H1 (cell line): ENCODE measurements around the gene ANAPC2. TPM values are rescaled to one million over a fixed set of nuclear protein-coding genes. Genes with fewer than 3 reads are reported as not detected.

Source experiments
- CTCF ChIA-PET: fragments of 300-600 bp; sonication (Branson Sonifier 250); formaldehyde crosslinking; loops from one replicate; lab custom pipeline; 2021; ENCODE audit not compliant: partially characterized antibody; lab: Charles Lee
- POLR2A ChIA-PET: fragments of 300-600 bp; sonication (Branson Sonifier 250); formaldehyde crosslinking; loops from one replicate; lab custom pipeline; 2021; ENCODE audit warnings: inconsistent platforms; ENCODE audit not compliant: partially characterized antibody; lab: Charles Lee
- DNase-seq, 2 experiments: peaks; one replicate each; pipeline versions ENCODE4 v3.0.0 to v3.0.0-alpha.2; 2010 to 2022; ENCODE audit warnings: low spot score in 2 of 2, low read depth in 1 of 2, mixed read lengths in 1 of 2
- FAIRE-seq: peaks from 2 replicates; lab custom pipeline; 2011; peaks lifted over from hg19 to GRCh38; lab: Jason Lieb, UNC
- H2AFZ ChIP-seq: 2 replicates; pipeline ENCODE4 v1.8.1; 2012; ENCODE audit warnings: low read length, inconsistent platforms
- H2AK5ac ChIP-seq: 2 replicates; pipeline ENCODE4 v1.6.1; 2013; ENCODE audit warnings: low read depth, low read length
- H2BK120ac ChIP-seq: replicated peaks from 2 replicates; pipeline ENCODE3; 2013; ENCODE audit warnings: low read depth, low read length, inconsistent platforms
- H2BK12ac ChIP-seq: 2 replicates; pipeline ENCODE4 v1.6.1; 2013; ENCODE audit warnings: low read depth, low read length
- H2BK15ac ChIP-seq: 2 replicates; pipeline ENCODE4 v1.6.1; 2013; ENCODE audit warnings: low read length
- H2BK20ac ChIP-seq: 2 replicates; pipeline ENCODE4 v1.6.1; 2013; ENCODE audit warnings: low read length
- H2BK5ac ChIP-seq: 2 replicates; pipeline ENCODE4 v1.6.1; 2013; ENCODE audit warnings: low read depth, low read length
- H3K14ac ChIP-seq: 2 replicates; pipeline ENCODE4 v1.6.1; 2013; ENCODE audit warnings: inconsistent platforms; ENCODE audit not compliant: insufficient read length
- H3K18ac ChIP-seq: 2 replicates; pipeline ENCODE4 v1.6.1; 2013; ENCODE audit warnings: low read length; ENCODE audit errors: extremely low read depth
- H3K23ac ChIP-seq: 2 replicates; pipeline ENCODE4 v1.6.1; 2013; ENCODE audit warnings: inconsistent platforms; ENCODE audit not compliant: insufficient read length
- H3K23me2 ChIP-seq: 2 replicates; pipeline ENCODE4 v1.6.1; 2013; ENCODE audit warnings: low read depth, low read length
- H3K27ac ChIP-seq: 2 replicates; pipeline ENCODE4 v1.6.1; 2011; ENCODE audit warnings: low read depth, low read length, inconsistent platforms
- H3K27me3 ChIP-seq, 4 experiments: replicated peaks in 1 of 4; 1 replicate in 1 of 4; 2 replicates in 3 of 4; pipeline versions ENCODE4 v1.6.1 to v1.8.1; 2011 to 2013; ENCODE audit warnings: low read length in 3 of 4, mild to moderate bottlenecking in 3 of 4, inconsistent platforms in 2 of 4, mixed read lengths in 2 of 4, moderate library complexity in 1 of 4; ENCODE audit not compliant: control insufficient read depth in 3 of 4, insufficient read depth in 3 of 4; ENCODE audit errors: extremely low read depth in 1 of 4
- H3K36me3 ChIP-seq, 4 experiments: 2 replicates each; pipeline versions ENCODE4 v1.6.1 to v1.8.1; 2011 to 2013; ENCODE audit warnings: mild to moderate bottlenecking in 4 of 4, low read length in 3 of 4, moderate library complexity in 2 of 4, control low read depth in 1 of 4, inconsistent platforms in 1 of 4; ENCODE audit not compliant: insufficient read depth in 4 of 4, control insufficient read depth in 2 of 4
- H3K4ac ChIP-seq: replicated peaks from 2 replicates; pipeline ENCODE3; 2013; ENCODE audit warnings: low read length, low read depth, mixed read lengths, inconsistent platforms; ENCODE audit not compliant: insufficient read length
- H3K4me1 ChIP-seq, 4 experiments: replicated peaks in 1 of 4; 1 replicate in 1 of 4; 2 replicates in 3 of 4; pipeline versions ENCODE4 v1.6.1 to v1.8.1; 2011 to 2013; ENCODE audit warnings: low read length in 3 of 4, inconsistent platforms in 2 of 4, mixed read lengths in 1 of 4; ENCODE audit not compliant: insufficient read depth in 4 of 4, control insufficient read depth in 3 of 4
- H3K4me2 ChIP-seq, 2 experiments: 2 replicates each; pipeline versions ENCODE4 v1.6.1 to v1.8.1; 2011 to 2013; ENCODE audit warnings: low read depth in 2 of 2, low read length in 2 of 2, control low read depth in 1 of 2, inconsistent platforms in 1 of 2, mild to moderate bottlenecking in 1 of 2; ENCODE audit not compliant: insufficient read depth in 1 of 2
- H3K4me3 ChIP-seq, 4 experiments: fragments of 200-600, 300-600 bp in 1 of 4; sonication (generic), shearing (Covaris generic), sonication (Bioruptor Twin) in 1 of 4; 2 replicates each; pipeline versions ENCODE4 v1.5.1 to v1.8.1; 2011 to 2016; ENCODE audit warnings: low read length in 4 of 4, low read depth in 3 of 4, control low read depth in 2 of 4, inconsistent platforms in 2 of 4, mild to moderate bottlenecking in 2 of 4, mixed read lengths in 1 of 4, moderate library complexity in 1 of 4; ENCODE audit not compliant: insufficient read depth in 2 of 4; ENCODE audit errors: extremely low read depth in 1 of 4
- H3K56ac ChIP-seq: replicated peaks from 2 replicates; pipeline ENCODE3; 2013; ENCODE audit warnings: low read depth, mild to moderate bottlenecking, mixed read lengths, low read length, inconsistent platforms; ENCODE audit not compliant: insufficient read length
- H3K79me1 ChIP-seq: 2 replicates; pipeline ENCODE4 v1.6.1; 2013; ENCODE audit warnings: low read depth, low read length, control low read depth
- H3K79me2 ChIP-seq, 2 experiments: 2 replicates each; pipeline versions ENCODE4 v1.6.1 to v1.8.1; 2012 to 2013; ENCODE audit warnings: low read length in 2 of 2, mild to moderate bottlenecking in 2 of 2, inconsistent platforms in 1 of 2; ENCODE audit not compliant: insufficient read depth in 2 of 2, control insufficient read depth in 1 of 2
- H3K9ac ChIP-seq, 4 experiments: replicated peaks in 1 of 4; 1 replicate in 1 of 4; 2 replicates in 3 of 4; pipeline versions ENCODE4 v1.6.1 to v1.8.1; 2011 to 2013; ENCODE audit warnings: low read depth in 3 of 4, low read length in 3 of 4, control low read depth in 2 of 4, mild to moderate bottlenecking in 2 of 4, moderate library complexity in 2 of 4, inconsistent platforms in 1 of 4; ENCODE audit errors: extremely low read depth in 1 of 4
- H3K9me3 ChIP-seq, 2 experiments: 2 replicates each; pipeline versions ENCODE4 v1.6.1 to v1.8.1; 2012 to 2013; ENCODE audit warnings: mild to moderate bottlenecking in 2 of 2, moderate library complexity in 2 of 2, control low read depth in 1 of 2, inconsistent platforms in 1 of 2, low read depth in 1 of 2, low read length in 1 of 2, mixed read lengths in 1 of 2; ENCODE audit not compliant: insufficient read depth in 2 of 2
- H4K20me1 ChIP-seq, 2 experiments: replicated peaks in 1 of 2; 2 replicates each; pipeline versions ENCODE3 to v1.8.1; 2011 to 2013; ENCODE audit warnings: inconsistent platforms in 2 of 2, low read length in 2 of 2, mild to moderate bottlenecking in 1 of 2; ENCODE audit not compliant: insufficient read depth in 2 of 2, control insufficient read depth in 1 of 2
- H4K5ac ChIP-seq: 2 replicates; pipeline ENCODE4 v1.6.1; 2013; ENCODE audit warnings: low read length, low read depth, mixed read lengths, inconsistent platforms; ENCODE audit not compliant: insufficient read length
- H4K8ac ChIP-seq: 2 replicates; pipeline ENCODE4 v1.8.0; 2013; ENCODE audit warnings: mild to moderate bottlenecking, moderate library complexity, low read length, inconsistent platforms; ENCODE audit not compliant: insufficient read depth; ENCODE audit errors: extremely low read depth
- H4K91ac ChIP-seq: replicated peaks from 2 replicates; pipeline ENCODE3; 2013; ENCODE audit warnings: low read length, mixed read lengths, inconsistent platforms; ENCODE audit not compliant: insufficient read length
- BCL11A ChIP-seq, 2 experiments: IDR thresholded peaks; one replicate each; pipeline ENCODE4 v1.6.1; 2011; ENCODE audit warnings: low read depth in 2 of 2, low read length in 2 of 2, mild to moderate bottlenecking in 2 of 2
- EZH2 ChIP-seq: fragments of 200-600 bp; sonication (generic); IDR thresholded peaks from 2 replicates; pipeline ENCODE4 v1.7.1; 2012; ENCODE audit warnings: low read depth, mild to moderate bottlenecking, moderate library complexity, low read length, inconsistent platforms; ENCODE audit not compliant: severe bottlenecking
- GABPA ChIP-seq: IDR thresholded peaks from 2 replicates; pipeline ENCODE4 v1.6.1; 2011; ENCODE audit warnings: mild to moderate bottlenecking, low read length, moderate library complexity, borderline replicate concordance; ENCODE audit not compliant: insufficient read depth
- NRF1 ChIP-seq: IDR thresholded peaks from 2 replicates; pipeline ENCODE4 v1.6.1; 2011; ENCODE audit warnings: mild to moderate bottlenecking, low read depth, low read length, improper control_type of control experiment
- WGBS, 2 experiments: shearing (Covaris generic) in 1 of 2; methylation state at CpG; one replicate each; pipeline versions ENCODE4 v1.1.6 to v1.1.7; 2013 to 2015; ENCODE audit warnings: low lambda C conversion rate in 2 of 2, mixed read lengths in 2 of 2, inconsistent platforms in 1 of 2, low coverage in 1 of 2, missing lambda C conversion rate in 1 of 2; ENCODE audit not compliant: insufficient replicate concordance in 2 of 2, insufficient coverage in 1 of 2, insufficient read length in 1 of 2; ENCODE audit errors: extremely low coverage in 1 of 2, missing lambda C conversion rate in 1 of 2; 5-methylcytosine and 5-hydroxymethylcytosine counted together
- polyA plus RNA-seq, 7 experiments: library from polyadenylated mRNA; depleted of rRNA in 3 of 7; stranded (reverse) in 5 of 7; unstranded in 2 of 7; fragments of >200 nt in 5 of 7; fragments of 200-250 nt in 2 of 7; gene quantifications; 1 replicate in 5 of 7; 2 replicates in 1 of 7; 4 replicates in 1 of 7; pipeline versions ENCODE4 v1.2.1 to v1.2.3, GENCODE V29; 2011 to 2013; ENCODE audit warnings: missing spikeins in 2 of 7, mixed read lengths in 2 of 7
- total RNA-seq: library from RNA; stranded (reverse); fragmentation: NEBNext Ultra II Directional; extraction: Animal tissue kit (Norgen Biotek cat#: 25700); gene quantifications from 2 replicates; pipeline ENCODE4 v1.2.1, GENCODE V29; 2021
- TF ChIP-seq, protein P1 (sequence below): IDR thresholded peaks from 2 replicates; pipeline ENCODE4 v1.6.1; 2012; ENCODE audit warnings: inconsistent platforms

The ANAPC2 gene
- total and polyA plus RNA-seq, 2 of the 8 experiments (the other 6 are each of a cell fraction or from before 2014, with no cell fraction given), result 30.2 to 37.7 TPM

GRCh38 chr9:137167747-137168572, 20.4 kb downstream of the ANAPC2 start:
- peaks cover 15% of the 10 kb centered on the region; the same call in 1 of the 2 replicates for H3K23me2 ChIP-seq
- no peak overlapping the region for H3K4ac ChIP-seq
- no peak for FAIRE-seq
- no peaks in the 10 kb centered on the region for H3K79me2 ChIP-seq
- H3K9me3 ChIP-seq, result no peaks in the 10 kb centered on the region
- no peak overlapping the region for H3K56ac ChIP-seq
- TF ChIP-seq EZH2, result peak; percentile 34
- TF ChIP-seq BCL11A (IDR thresholded peaks at IDR 0.05; ENCODE audit: low read depth in 2 of 2, low read length in 2 of 2), result no peak
- TF ChIP-seq, protein P1, sequence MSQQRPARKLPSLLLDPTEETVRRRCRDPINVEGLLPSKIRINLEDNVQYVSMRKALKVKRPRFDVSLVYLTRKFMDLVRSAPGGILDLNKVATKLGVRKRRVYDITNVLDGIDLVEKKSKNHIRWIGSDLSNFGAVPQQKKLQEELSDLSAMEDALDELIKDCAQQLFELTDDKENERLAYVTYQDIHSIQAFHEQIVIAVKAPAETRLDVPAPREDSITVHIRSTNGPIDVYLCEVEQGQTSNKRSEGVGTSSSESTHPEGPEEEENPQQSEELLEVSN, result 0 out of 2 replicates have a peak, but pooled peaks have one; percentile 2
- peak; percentile 12; the same call in 1 of the 2 replicates for TF ChIP-seq NRF1
- 0 out of 2 replicates have a peak, but pooled peaks have one; percentile 49 for TF ChIP-seq GABPA
- POLR2A ChIA-PET, result interaction anchor here (0.6 to 3.0 kb wide), 8 partner anchors 11 to 97 kb away, joined by 3 to 14 read pairs (median 5); partner anchors contain the start of gene TUBB4B
- H2BK20ac ChIP-seq, result no peak overlapping the region
- H4K5ac ChIP-seq, result no peak overlapping the region
- no peak overlapping the region for H3K27ac ChIP-seq
- no peak overlapping the region for H2BK12ac ChIP-seq
- CTCF ChIA-PET, result interaction anchor here (0.6 to 2.2 kb wide), 4 partner anchors 8 to 138 kb away, joined by 3 to 5 read pairs (median 4); a partner anchor contains a TSS
- H4K91ac ChIP-seq, result no peak overlapping the region
- H3K4me1 ChIP-seq, result peaks cover 0 to 19% (median 14%) of the 10 kb centered on the region in 4 experiments; a peak in 6 of 7 replicates
- H2AK5ac ChIP-seq, result no peak overlapping the region
- H3K79me1 ChIP-seq, result no peaks in the 10 kb centered on the region; the same call in 1 of the 2 replicates
- H4K20me1 ChIP-seq, result peaks cover 0 to 13% of the 10 kb centered on the region in 2 experiments
- H3K18ac ChIP-seq, result no peak overlapping the region; the same call in 1 of the 2 replicates
- peak in 1 of 2 experiments; percentile 73 for DNase-seq
- peaks cover 49 to 96% (median 80%) of the 10 kb centered on the region in 4 experiments for H3K27me3 ChIP-seq
- no peak overlapping the region for H2BK15ac ChIP-seq
- H3K14ac ChIP-seq, result no peak overlapping the region
- no peak overlapping the region for H2BK120ac ChIP-seq
- 7% methylated on average over 14 of the region's 57 CpGs; no CpG with 5 or more reads in 1 of the 2 experiments for WGBS, 2 experiments
- H3K36me3 ChIP-seq, result no peaks in the 10 kb centered on the region; a peak in 1 of 8 replicates
- no peak overlapping the region for H3K23ac ChIP-seq
- peak overlapping the region; percentile 68 to 96 for H3K4me2 ChIP-seq
- H2BK5ac ChIP-seq, result no peak overlapping the region
- no peak overlapping the region for H2AFZ ChIP-seq
- H3K9ac ChIP-seq, result no peak overlapping the region
- peak overlapping the region; percentile 12 to 65 (median 14); a peak in 6 of 8 replicates for H3K4me3 ChIP-seq
- H4K8ac ChIP-seq, result peak overlapping the region; percentile 71; the same call in 1 of the 2 replicates
